Activated CD4-positive, alpha-beta T cell treated with anti-CD3 and anti-CD28 coated beads for 24 hours (primary cell): ENCODE results near the gene PKP2.
"Not testable (repeated sequence)": the region's sequence is repeated elsewhere in the genome, so short reads cannot be mapped to it uniquely, and the experiment has no call there.

Experiments used
- DNase-seq, 2 donors: peaks; one replicate each; pipeline ENCODE4 v3.0.0-alpha.2; 2020; ENCODE audit warnings: low read depth in 2 of 2

The PKP2 gene

DNA sequence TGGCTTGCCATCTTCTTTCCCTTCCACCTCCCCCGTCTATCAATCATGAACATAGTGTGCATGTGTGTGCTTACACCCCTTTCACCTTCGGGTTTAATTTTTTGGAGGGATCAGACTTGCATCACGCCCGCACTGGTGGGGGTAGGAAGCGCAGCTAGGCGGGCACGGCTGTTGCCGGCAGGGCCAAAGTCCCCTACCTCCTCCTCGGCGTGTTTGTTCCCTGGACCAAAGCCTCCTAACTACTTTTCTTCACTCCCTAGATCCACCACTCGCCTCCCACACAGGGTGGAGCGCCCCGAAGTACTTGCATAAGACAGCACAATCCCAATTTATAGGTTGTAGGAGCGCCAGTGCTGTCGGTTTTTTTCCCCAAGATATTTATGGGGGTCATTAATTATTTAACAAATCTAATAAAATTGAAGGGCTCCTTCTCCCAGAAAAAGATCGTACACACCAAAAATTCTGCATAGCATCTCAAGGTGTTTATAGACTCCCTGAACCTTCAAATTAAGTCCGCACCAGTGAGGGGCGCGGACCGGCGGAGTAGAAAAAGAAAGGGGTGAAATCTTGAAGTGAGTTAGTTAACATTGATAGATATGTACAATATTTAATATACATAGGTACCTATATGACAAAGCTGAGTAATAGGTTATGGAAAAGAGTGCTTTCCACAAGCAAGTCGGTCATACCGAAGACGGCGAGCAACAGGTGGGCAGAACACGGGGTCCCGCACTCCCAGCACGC lies 717 bp downstream of the PKP2 start:
- DNase-seq, result no peak

DNA sequence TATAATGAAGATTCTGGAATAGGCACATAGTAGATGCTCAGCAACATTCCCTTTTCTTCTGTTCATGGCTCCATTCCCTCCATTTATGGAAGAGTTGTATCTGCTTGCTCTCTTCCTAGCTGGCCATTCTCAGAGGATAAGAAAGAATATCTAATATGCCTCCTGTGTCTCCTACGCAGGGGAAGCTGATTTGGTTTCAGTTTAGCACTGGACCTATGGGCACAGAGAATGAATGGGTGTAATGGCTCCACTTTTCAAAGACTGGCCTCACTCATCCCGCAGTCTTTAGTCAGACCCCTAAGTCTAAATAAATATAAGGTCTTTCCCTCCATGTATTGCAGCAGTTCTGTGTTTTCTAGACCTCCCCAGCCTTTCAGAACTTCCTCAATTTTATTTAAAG lies 2.0 kb downstream of the PKP2 start:
- no peak for DNase-seq

DNA sequence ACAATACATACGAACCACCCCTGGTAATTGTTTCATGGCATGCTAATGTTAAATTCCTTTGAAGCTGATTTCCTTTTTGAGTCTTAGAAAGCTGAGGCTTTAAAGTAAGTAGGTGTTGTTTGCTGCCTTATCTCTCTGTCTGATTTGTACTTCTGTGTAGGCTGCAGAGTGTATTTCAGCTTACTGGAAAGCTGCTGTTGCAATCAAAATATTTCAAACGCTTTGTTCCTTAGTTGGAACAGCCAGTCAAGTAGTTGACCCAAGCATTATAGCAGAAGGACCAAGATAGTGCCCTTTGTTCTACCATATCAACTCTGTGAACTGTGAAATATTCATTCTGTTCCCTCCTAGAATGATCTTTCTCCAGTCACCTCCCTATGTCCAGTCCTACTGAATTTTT lies 3.1 kb downstream of the PKP2 start:
- DNase-seq, result no peak

DNA sequence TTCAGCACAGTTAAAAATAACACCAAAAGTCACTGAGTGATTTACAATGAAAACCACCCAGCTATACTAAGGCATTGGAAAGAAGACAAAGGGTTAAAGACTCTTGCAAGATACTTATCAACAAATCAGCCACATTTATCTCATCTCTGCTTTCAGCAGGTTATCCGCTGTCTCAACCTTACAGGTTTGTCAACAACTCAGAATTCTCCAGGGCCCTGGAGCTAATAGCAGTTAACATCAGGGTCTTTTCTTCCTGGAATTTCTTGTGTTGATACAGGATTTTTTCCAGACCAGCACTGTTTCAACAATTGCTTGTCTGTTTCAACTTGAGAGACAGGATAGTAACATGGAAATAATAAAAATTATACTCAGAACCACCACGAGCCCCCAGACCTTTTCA lies 3.5 kb downstream of the PKP2 start:
- DNase-seq, result no peak

DNA sequence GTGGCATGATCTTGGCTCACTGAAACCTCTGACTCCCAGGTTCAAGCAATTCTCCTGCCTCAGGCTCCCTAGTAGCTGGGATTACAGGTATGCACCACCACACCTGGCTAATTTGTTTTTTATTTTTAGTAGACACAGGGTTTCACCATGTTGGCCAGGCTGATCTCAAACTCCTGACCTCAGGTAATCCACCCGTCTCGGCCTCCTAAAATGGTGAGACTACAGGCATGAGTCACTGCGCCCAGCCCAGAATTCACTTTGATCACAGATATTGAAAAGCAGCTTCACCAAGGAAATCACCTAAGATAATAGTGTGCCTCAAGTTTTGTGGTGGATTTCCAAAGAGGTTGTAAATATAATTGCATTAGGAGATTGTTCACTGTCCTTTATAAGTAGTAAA lies 4.2 kb downstream of the PKP2 start:
- DNase-seq, result not testable (repeated sequence)

DNA sequence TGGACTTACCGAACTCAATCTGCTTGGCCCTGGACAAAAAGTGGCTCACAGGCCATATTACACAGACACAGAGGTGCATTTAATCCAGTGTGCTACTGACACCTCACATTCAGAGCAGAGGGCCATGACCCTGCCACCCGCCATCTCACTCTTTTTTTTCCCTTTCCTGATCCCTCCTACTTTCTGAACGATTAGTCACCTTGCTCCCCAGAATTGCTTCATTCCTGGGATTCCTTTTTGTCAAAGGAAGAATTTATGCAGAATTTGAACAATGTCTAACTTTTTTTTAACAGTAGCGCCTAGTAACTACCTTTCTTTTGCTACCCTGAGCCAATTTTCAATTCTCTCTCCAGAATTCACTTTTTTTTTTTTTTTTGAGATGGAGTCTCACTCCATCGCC lies 4.6 kb downstream of the PKP2 start:
- DNase-seq, result no peak

DNA sequence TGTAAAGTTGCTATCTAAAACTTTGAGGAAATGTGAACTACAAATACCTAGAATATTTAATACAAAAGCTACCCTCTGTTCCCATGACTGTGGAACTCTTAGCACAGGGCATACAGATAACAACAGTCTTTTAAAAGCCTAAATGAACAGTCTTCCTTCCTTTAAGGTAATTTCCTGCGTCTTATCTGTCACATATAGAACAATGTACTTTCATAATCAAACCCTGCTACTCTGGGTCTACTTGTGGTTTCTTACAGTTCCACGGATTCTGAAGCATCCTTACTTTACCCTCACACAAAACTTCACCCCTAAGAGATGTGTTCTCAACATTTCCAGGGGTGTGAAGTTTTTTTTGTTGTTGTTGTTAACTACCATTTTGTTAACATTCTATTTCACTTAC lies 5.1 kb downstream of the PKP2 start:
- DNase-seq, result no peak

DNA sequence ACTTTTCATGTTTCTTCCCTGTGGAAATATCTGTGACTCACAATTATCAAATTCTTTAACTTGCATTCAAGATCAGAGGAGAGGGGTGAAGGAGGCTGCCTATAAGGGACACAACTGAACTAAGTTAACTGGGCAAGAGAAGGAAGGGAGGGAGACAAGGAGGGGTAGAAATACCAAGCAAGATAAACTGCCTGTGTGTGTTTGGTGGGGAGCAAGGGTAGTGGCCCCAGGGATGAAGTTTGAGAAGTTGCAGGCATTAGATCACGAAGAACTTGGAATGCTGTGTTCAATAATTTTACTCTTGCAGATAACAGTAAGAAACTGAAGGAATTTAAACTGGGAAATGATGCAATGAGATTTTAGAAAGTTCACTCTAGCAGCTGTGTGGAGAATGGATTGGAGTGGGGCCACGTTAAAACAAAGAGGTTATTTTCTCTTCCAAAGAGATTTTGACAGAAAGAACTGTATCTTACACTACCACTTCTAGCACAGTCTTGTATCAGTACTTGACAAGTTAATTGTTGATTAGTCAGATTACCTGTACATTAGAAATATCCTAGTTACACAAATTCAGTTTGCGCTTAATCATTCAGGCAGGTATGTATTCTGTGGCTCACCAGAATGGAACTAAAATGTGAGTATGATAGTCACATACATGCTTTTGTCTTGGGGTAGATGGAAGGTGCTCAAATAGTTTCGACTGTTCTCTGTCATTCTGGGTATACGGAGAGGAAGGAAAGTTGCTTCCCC lies 7.4 kb downstream of the PKP2 start:
- no peak for DNase-seq

DNA sequence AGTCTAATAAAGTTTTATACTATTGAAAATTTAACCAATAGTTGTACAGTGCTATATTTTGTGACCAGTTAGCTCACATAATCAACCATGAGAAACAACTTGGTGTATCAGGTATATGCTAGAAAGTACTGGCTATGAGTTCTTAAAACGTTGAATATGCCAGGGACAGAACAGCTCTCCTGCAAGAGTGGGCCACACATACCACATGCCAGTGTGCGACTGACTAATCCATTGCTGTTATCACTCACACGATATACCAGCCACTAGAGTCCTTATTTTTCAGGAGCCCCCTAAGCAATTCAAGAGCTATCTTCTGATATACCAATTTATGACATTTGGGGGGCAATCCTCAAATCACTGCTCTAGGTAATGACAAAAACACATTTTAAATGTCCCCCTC lies 9.5 kb downstream of the PKP2 start:
- no peak for DNase-seq

DNA sequence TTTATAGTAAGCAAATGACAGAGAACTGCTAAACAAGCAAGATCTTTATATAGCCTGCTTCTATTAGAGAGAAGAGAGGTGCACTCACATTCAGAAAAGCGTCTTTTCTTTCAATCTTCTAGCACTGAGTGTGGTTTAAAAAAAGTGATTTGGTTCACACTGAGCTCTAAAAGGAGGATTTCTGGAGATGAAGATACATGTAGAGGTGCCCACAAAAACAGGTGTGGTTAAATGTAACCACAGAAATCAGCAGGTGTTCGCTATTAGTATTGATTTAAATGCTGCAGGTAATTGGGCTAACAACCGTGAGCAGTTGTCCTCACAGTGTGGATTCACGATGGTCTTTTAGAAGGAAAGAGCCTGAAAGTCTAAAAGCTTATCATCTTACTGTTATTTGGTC lies 10.7 kb downstream of the PKP2 start:
- no peak for DNase-seq

DNA sequence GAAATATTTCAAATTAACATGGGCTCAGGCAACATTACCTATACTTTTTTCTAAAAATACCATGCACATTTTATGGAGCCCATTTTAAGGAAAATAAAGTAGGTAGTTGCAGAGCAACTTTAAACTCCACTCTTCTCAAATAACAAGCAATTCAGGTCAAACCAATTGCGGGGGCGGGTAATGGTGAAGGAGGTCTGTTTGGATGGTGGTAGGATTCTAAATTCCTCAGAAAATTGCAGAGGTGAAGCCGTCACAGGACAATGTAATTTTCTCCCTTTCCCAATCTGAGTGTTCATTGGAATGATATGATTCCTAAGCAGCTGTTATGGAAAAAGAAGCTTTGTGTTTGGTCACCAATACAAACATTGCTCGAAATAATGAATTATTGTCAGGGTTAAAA lies 11.6 kb downstream of the PKP2 start:
- DNase-seq, result no peak

DNA sequence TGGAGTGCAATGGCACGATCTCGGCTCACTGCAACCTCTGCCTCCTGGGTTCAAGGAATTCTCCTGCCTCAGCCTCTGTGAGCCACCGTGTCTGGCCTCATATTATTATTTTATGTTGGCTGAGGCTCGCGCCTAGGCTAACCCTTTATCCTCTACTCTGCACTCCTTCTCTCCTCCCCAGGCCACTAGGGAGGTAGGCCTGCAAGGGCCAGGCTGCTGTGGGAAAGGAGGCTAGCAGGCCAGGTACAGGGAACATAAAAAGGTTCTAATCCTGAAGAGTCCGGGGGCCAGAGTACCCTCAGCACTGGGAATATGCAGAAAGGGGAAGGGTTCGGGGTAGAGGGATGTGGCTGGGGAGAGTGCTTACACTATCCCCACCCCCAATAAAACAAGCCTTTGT lies 14.9 kb downstream of the PKP2 start:
- no peak for DNase-seq

DNA sequence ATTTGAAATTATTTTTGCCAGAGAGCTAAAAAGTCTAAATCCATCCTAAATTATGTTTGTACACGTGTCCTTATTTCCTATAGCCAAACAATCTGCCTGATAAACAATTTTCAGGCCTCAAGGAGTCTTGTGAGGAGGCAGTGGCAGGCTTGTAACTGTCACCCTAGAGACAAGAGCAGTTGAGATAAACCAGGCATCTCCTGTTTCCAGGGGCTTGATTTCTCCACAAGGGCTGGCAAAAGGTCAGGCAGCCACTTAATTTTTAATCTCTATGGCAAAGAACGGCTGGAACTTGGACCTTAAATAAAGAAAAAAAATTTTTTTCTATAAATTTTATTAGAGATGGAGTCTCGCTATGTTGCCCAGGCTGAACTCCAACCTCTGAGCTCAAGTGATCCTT lies 15.5 kb downstream of the PKP2 start:
- no peak for DNase-seq

DNA sequence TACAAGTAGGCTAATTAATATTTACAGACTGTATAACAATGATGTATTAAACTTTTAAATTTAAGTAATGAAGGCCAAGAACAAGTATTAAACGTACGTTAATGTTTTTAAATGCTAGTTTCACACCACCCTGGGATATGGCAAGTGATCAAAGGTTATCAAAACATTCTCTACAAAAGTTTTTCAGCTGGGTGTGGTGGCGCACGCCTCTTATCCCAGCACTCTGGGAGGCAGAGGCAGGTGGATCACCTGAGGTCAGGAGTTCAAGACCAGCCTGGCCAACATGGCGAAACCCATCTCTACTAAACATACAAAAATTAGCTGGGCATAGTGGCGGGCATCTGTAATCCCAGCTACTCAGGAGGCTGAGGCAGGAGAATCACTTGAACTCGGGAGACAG lies 17.5 kb downstream of the PKP2 start:
- DNase-seq, result not testable (repeated sequence)

DNA sequence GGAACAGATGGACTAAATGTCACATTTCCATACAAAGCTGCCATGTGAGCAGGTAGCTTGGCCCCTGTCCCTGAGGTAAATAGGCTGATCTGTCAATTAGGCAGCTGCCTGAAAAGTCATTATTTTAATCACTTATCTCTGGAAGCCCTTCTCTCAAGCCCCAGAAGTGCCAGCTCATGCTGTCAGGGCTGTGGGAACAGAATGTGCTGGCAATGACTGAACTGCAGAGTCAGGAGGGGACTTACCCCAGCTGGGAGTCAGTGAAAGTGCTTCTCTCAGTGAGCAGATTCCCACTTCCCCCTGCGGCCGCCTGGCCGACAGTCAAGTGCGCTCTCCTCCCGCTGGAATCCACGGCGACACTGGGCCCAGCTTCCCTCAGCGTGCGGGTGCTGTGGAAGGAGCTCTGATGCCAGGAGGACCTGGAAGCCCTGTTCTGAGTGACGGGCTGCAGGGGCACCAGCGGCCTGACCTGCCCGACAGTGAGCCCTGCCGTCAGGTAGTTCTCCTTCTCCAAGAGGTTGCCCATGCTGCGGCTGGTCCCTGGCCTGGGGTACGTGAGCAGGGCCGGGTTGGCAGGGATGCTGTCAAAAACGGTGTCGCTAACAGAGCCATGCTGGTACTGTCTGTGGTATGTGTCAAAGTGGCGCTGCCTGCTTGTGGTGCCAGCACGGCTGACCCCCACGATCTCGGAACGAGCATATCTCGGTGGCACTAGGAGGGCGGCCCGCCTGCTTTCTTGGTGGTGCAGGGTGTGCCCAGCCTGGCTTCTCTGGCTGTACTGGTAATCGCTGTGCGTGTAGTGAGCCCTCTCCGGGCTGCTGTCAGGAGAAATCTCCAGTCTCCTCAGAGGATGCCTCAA lies 18.7 kb downstream of the PKP2 start:
- no peak for DNase-seq

DNA sequence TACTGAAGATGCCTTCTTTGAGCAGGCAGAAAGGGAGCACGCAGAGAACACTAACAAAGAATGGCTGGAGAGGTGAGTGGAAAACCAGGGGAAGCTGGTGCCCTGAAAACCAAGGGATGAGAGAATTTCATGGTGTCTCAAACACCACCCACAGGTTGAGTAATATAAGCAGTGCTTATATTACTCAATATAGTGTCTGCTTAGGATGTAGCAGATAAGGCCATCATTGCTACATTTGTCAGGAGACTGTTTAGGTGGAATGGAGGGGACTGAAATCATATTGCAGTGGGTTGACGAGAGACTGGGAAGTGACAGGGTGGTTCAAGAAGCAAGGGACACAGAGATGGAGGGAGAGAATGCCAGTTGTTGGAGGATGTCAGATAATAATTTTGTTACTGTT lies 20.6 kb downstream of the PKP2 start:
- DNase-seq, result no peak

DNA sequence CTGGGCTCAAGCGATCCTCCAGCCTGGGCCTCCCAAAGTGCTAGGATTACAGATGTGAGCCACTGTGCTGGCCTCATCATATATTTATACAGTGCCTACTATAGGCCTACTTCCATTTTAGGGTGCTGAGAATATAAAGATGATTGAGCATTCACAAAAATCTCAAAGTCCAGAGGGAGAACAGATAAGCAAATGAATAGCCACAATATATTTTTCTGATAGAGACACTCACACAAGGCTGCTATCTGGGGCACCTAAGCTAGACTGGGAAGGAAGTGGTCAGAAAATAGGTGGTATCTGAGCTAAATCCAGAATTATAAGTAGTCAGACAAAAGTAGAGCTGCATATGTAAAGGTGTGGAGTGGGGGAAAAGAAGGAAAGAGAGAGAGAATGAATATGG lies 21.6 kb downstream of the PKP2 start:
- no peak for DNase-seq

DNA sequence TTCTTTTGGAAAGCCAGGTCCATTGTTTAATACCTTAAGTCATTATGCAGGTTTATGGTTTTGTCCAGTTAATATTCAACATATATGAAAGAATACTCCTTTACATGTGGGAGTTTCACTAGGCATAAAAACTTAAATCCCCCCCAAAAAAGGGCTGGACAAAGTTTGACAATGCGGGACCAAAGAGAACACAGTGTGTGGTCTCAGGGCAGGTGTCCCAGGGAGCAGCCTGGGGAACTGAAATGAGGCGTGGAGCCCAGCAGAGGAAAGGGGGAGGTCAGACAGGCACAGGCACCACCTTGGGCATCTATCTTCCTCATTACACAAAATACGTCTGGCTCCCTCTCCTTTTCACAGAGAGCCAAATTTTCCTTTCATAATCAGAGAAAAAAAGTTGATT lies 22.5 kb downstream of the PKP2 start:
- DNase-seq, result no peak

DNA sequence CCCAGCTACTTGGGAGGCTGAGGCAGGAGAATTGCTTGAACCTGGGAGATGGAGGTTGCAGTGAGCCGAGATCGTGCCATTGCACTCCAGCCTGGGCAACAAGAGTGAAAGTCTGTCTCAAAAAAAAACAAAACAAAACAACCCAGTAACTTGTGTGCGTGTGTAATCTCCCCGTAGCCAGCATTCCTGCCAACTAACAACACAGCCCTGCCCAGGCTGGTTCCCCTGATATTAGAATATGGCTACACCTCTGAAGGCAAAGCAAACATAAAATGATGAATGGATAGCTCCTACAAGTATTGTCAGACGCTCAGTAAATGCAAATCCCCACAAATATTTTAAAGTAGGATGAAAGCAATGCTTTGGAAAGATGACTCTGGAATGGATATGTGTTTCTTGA lies 24.2 kb downstream of the PKP2 start:
- not testable (repeated sequence) for DNase-seq

DNA sequence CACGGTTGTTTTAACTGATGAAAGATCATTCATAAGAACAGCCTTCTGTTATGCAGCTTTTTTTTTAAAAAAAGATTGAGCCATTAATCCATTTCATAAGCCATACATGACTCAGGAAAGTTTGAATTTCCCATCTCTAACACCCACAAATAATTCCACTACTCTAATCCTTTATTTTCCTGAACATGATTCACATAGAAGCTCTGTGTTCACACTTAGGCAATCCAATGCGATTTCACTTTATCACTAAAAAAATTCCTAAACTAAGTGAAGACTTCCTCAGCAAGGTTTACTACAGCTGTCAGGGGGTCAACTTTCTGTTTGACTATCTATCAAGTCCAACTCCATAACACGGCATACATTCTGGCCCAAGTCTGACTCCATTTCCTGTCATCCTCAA lies 25.9 kb downstream of the PKP2 start:
- no peak for DNase-seq

DNA sequence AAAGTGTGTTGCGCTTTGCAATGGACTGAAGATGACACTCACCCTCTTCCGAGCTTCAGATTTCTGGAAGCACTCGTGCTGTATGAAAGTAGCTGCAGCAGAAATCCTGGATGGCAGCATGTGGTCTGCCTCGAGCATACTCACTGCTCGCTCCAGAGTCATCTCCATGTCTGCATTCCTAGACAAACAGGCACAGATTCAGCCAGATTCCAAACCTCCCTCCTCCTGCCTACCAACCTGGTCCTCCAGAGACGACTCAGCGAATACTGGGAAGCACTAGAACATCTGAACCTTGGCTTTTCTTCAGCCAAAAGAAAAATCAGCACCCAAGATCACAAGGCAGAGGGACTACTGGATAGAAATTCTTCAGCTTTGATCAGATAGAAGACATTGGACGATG lies 27.7 kb downstream of the PKP2 start:
- no peak for DNase-seq

DNA sequence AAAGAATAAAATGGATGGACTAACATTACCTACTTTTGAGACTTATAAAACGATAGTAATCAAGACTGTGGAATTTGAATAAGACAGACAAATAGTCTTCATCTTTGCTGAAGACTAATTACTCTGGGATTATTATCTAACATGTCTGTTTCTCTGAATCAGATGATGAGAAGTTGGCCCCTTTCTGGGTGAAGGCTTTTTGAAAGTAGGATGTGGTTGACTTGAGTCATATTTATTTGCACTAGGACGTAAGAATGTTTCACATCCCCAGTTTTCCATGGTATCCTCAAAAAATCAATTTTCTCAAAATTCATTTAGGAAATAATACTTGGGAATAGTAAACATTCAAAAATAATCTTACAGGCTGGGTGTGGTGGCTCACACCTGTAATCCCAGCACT lies 31.8 kb downstream of the PKP2 start:
- DNase-seq, result no peak

DNA sequence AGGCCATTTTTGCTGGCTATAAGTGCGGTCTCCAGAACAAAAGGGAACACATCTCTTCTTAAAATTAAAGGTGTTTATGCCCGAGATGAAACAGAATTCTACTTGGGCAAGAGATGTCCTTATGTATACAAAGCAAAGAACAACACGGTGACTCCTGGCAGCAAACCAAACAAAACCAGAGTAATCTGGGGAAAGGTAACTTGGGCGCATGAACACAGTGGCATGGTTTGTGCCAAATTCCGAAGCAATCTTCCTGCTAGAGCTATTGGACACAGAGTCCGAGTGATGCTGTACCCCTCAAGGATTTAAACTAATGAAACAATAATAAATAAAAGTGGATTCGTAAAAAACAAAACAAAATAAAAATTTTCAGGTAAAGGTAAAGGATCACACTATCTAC lies 33.4 kb downstream of the PKP2 start:
- no peak for DNase-seq
